ENCODE measurements around the gene CCDC83.

CCDC83 gene

DNA sequence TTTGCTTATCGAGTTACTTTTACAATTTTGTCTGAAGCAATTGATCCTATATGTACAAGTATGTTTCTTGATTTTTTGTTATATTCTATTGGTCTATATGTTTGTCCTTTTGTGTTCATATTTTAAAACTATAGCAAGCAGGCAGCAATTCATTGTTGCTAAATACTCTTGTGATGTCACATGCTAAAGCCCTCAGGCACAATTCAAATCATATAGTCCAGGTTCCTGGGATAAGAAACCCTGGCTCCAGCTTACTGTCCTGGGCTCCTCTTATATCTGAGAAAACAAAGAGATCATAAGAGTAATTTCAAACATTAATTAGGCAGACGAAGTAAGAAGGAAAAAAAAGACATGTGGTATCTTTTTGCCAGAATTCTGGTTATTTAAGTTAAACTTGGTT lies 6.6 kb upstream of the CCDC83 start:
- TF ChIP-seq RAD21 (IDR thresholded peaks at IDR 0.05; ENCODE audit: low read depth), result no peak
- TF ChIP-seq CEBPB (IDR thresholded peaks at IDR 0.05), result no peak
- TF ChIP-seq ZBTB7A (IDR thresholded peaks at IDR 0.05; ENCODE audit: low read depth), result no peak
- no peak for TF ChIP-seq YY1 (IDR thresholded peaks at IDR 0.05; ENCODE audit: low read depth)
- TF ChIP-seq, protein P1, sequence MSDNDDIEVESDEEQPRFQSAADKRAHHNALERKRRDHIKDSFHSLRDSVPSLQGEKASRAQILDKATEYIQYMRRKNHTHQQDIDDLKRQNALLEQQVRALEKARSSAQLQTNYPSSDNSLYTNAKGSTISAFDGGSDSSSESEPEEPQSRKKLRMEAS (IDR thresholded peaks at IDR 0.05), result no peak
- TF ChIP-seq TCF12 (IDR thresholded peaks at IDR 0.05; ENCODE audit: low read depth), result no peak
- no peak for TF ChIP-seq TAF1 (IDR thresholded peaks at IDR 0.05; ENCODE audit: low read depth)
- TF ChIP-seq, protein P2, sequence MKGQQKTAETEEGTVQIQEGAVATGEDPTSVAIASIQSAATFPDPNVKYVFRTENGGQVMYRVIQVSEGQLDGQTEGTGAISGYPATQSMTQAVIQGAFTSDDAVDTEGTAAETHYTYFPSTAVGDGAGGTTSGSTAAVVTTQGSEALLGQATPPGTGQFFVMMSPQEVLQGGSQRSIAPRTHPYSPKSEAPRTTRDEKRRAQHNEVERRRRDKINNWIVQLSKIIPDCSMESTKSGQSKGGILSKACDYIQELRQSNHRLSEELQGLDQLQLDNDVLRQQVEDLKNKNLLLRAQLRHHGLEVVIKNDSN (IDR thresholded peaks at IDR 0.05), result no peak
- TF ChIP-seq NFIC (IDR thresholded peaks at IDR 0.05), result no peak
- no peak for TF ChIP-seq EP300 (IDR thresholded peaks at IDR 0.05; ENCODE audit: borderline replicate concordance)
- TF ChIP-seq, protein P3, sequence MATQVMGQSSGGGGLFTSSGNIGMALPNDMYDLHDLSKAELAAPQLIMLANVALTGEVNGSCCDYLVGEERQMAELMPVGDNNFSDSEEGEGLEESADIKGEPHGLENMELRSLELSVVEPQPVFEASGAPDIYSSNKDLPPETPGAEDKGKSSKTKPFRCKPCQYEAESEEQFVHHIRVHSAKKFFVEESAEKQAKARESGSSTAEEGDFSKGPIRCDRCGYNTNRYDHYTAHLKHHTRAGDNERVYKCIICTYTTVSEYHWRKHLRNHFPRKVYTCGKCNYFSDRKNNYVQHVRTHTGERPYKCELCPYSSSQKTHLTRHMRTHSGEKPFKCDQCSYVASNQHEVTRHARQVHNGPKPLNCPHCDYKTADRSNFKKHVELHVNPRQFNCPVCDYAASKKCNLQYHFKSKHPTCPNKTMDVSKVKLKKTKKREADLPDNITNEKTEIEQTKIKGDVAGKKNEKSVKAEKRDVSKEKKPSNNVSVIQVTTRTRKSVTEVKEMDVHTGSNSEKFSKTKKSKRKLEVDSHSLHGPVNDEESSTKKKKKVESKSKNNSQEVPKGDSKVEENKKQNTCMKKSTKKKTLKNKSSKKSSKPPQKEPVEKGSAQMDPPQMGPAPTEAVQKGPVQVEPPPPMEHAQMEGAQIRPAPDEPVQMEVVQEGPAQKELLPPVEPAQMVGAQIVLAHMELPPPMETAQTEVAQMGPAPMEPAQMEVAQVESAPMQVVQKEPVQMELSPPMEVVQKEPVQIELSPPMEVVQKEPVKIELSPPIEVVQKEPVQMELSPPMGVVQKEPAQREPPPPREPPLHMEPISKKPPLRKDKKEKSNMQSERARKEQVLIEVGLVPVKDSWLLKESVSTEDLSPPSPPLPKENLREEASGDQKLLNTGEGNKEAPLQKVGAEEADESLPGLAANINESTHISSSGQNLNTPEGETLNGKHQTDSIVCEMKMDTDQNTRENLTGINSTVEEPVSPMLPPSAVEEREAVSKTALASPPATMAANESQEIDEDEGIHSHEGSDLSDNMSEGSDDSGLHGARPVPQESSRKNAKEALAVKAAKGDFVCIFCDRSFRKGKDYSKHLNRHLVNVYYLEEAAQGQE (IDR thresholded peaks at IDR 0.05; ENCODE audit: low read depth), result no peak

DNA sequence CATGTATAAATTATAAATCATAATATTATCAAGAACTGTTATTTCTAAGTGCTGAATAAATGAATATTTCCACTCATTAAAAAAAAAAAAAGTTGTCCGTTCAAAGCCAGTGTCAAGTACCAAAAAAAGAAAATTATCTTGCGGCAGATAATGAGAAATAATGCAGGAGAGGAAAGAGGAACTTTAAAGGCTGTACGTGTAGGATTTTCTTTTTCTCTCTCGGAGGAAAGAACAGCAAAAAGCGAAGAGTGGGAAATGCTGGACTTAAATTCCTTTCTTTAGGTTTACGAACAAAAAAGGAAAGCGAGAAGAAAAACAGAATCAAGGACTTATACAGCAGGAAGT lies 999 bp upstream of the CCDC83 start:
- TF ChIP-seq RAD21 (IDR thresholded peaks at IDR 0.05; ENCODE audit: low read depth) (no peak), ZBTB7A (IDR thresholded peaks at IDR 0.05; ENCODE audit: low read depth) (no peak), EP300 (IDR thresholded peaks at IDR 0.05; ENCODE audit: borderline replicate concordance) (no peak), CEBPB (IDR thresholded peaks at IDR 0.05) (no peak), TCF12 (IDR thresholded peaks at IDR 0.05; ENCODE audit: low read depth) (no peak), YY1 (IDR thresholded peaks at IDR 0.05; ENCODE audit: low read depth) (no peak), FOXM1 (IDR thresholded peaks at IDR 0.05; ENCODE audit: borderline replicate concordance, low read depth) (no peak), NFIC (IDR thresholded peaks at IDR 0.05) (no peak), TAF1 (IDR thresholded peaks at IDR 0.05; ENCODE audit: low read depth) (no peak), TEAD4 (IDR thresholded peaks at IDR 0.05) (no peak)
- TF ChIP-seq, protein P1 (IDR thresholded peaks at IDR 0.05), result no peak
- TF ChIP-seq, protein P3 (IDR thresholded peaks at IDR 0.05; ENCODE audit: low read depth), result no peak
- TF ChIP-seq, protein P2 (IDR thresholded peaks at IDR 0.05), result no peak

DNA sequence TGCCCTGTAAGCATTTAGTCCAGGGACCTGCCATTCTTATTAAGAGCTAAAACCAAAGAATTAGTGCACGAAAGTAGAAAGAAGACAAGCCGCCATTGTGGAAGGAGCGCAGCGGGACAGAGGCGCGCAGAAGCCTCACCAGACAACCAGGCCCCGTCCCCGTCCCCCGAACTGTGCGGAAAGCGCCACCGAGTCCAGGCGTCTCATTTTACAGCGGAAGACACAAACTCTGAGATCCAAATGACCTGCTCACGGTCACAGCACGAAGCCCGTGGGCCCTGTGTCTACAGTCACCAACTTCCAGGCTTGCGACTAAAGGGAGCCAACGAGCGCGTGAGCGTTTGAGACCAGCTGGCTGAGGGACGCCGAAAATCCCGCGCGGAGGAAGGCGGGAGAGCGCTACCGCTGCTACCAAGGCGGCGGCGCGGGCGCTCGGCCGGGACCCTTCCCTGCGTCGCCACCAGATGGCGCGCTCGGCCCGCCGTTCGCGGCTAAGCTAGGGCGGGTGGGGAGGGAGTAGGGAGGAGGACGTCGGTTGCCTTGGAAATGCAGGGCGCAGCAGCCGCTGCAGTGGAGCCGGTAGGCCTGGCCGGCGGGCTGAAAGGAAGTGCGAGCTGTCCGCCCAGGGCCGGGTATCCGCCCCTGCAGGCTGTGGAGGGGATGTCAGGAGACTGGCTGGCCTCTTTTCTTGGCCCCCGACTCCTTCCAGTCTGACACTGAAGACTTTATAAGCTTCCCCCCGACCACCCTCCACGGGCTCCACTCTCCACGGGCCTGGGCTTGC lies 434 bp upstream of the CCDC83 start:
- TF ChIP-seq NFIC (IDR thresholded peaks at IDR 0.05), result 0 out of 2 replicates have a peak, but pooled peaks have one; percentile 17
- TF ChIP-seq ZBTB7A (IDR thresholded peaks at IDR 0.05; ENCODE audit: low read depth), result no peak
- TF ChIP-seq YY1 (IDR thresholded peaks at IDR 0.05; ENCODE audit: low read depth), result peak; percentile 81
- TF ChIP-seq, protein P3 (IDR thresholded peaks at IDR 0.05; ENCODE audit: low read depth), result no peak
- no peak for TF ChIP-seq CREB1 (IDR thresholded peaks at IDR 0.05; ENCODE audit: low read depth)
- TF ChIP-seq TEAD4 (IDR thresholded peaks at IDR 0.05), result peak; percentile 5; the same call in 1 of the 2 replicates
- TF ChIP-seq EP300 (IDR thresholded peaks at IDR 0.05; ENCODE audit: borderline replicate concordance), result 0 out of 2 replicates have a peak, but pooled peaks have one; percentile 11
- TF ChIP-seq EGR1 (IDR thresholded peaks at IDR 0.05), result no peak
- TF ChIP-seq FOXM1 (IDR thresholded peaks at IDR 0.05; ENCODE audit: borderline replicate concordance, low read depth), result 0 out of 2 replicates have a peak, but pooled peaks have one; percentile 22
- peak; percentile 90 for TF ChIP-seq RAD21 (IDR thresholded peaks at IDR 0.05; ENCODE audit: low read depth)
- TF ChIP-seq TAF1 (IDR thresholded peaks at IDR 0.05; ENCODE audit: low read depth), result peak; percentile 28
- TF ChIP-seq, protein P1 (IDR thresholded peaks at IDR 0.05), result peak; percentile 98
- TF ChIP-seq TCF12 (IDR thresholded peaks at IDR 0.05; ENCODE audit: low read depth), result no peak

DNA sequence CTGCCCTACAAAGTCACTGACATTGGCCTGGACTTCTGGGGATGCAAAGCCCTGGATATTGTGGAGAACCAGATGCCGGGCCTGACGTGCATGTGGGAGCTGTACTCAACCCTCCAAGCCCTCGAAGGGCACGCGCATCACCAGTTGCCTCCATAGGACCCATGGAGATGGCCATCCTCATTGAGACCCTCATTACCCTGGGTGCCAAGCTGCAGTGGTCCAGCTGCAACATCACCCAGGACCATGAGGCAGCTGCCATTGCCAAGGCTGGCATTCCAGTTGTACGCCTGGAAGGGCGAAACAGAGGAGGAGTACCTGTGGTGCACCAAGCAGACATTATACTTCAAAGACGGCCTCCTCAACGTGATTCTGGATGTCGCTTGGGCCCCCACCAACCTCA lies 1.9 kb downstream of the CCDC83 start:
- no peak for TF ChIP-seq ZBTB7A (IDR thresholded peaks at IDR 0.05; ENCODE audit: low read depth)
- no peak for TF ChIP-seq TCF12 (IDR thresholded peaks at IDR 0.05; ENCODE audit: low read depth)
- TF ChIP-seq CEBPB (IDR thresholded peaks at IDR 0.05), result no peak
- no peak for TF ChIP-seq FOXM1 (IDR thresholded peaks at IDR 0.05; ENCODE audit: borderline replicate concordance, low read depth)
